ENCODE results near the gene SHCBP1L. TPM values are rescaled to one million over a fixed set of nuclear protein-coding genes. Genes with fewer than 3 reads are reported as not detected.

Gene SHCBP1L
- not detected in 5 replicates for total RNA-seq (2022; extraction: Qiagen RNA extraction)

DNA sequence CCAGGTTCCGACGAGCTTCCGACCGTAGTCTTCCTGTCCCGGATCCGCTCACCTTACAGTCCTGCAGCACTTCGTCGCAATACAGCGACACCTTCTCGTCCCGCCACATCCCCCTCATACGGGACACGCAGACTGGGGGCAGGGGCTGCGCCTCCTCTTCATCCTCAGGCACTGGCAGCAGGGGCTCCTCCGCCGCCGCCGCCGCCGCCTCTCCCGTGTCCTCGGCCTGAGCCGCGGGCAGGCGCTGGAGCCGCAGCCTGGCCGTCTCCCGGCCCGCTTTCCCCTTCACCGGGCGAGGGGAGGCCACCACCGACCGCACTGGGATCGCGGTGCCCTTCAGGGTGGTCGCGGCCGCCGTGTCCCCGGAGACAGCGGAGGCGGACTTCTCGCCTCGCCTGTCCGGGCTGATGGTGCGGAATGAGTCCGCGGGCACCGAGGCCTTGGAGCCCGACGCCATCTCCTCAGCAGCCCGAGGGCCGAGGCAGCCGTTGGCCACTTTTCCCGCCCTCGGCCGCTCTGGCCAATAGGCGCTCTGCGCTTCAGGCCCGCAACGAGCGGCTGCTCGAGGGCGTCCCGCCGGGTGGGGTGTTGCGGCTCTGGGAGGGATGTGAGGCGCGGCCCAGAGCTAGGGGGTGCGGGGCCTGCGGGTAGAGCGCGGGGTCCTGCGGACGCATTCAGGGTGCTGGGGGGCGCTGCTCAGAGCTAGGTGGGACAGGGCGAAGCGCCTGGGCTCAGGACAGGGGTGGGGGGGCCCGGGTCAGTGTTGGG, at the start of gene SHCBP1L:
Gene SHCBP1L, minus strand, starts transcription at position 490 of the 768 bp plus-strand sequence. Its CDS starts 33 bp downstream, at position 457.

Other genes with a start within 250 kb of the SHCBP1L start
- 0.41 to 2.0 TPM (median 0.97 TPM) in 5 replicates for gene NPL, start 163.4 kb downstream of the SHCBP1L start, total RNA-seq (2022; extraction: Qiagen RNA extraction)
- 157 to 175 TPM (median 160 TPM) in 5 replicates for gene DHX9, start 113.8 kb downstream of the SHCBP1L start, total RNA-seq (2022; extraction: Qiagen RNA extraction)
- gene LAMC1, start 70.3 kb upstream of the SHCBP1L start, total RNA-seq (2022; extraction: Qiagen RNA extraction): 90.5 to 114 TPM (median 111 TPM) in 5 replicates
- gene LAMC2, start 233.1 kb upstream of the SHCBP1L start, total RNA-seq (2022; extraction: Qiagen RNA extraction): 18.9 to 24.4 TPM (median 19.9 TPM) in 5 replicates

Data from A549 treated with Mapracorat at 1 μM for 4 hours (cell line).